Measurements from ENCODE around the gene DCLRE1C. TPM values are rescaled to one million over a fixed set of nuclear protein-coding genes. Genes with fewer than 3 reads are reported as not detected.

DCLRE1C gene
- total and polyA plus RNA-seq, 9 of the 15 experiments (the other 6 are each of a cell fraction or from before 2014, with no cell fraction given) = 8.8 to 22.2 (median 13.9) TPM

DNA sequence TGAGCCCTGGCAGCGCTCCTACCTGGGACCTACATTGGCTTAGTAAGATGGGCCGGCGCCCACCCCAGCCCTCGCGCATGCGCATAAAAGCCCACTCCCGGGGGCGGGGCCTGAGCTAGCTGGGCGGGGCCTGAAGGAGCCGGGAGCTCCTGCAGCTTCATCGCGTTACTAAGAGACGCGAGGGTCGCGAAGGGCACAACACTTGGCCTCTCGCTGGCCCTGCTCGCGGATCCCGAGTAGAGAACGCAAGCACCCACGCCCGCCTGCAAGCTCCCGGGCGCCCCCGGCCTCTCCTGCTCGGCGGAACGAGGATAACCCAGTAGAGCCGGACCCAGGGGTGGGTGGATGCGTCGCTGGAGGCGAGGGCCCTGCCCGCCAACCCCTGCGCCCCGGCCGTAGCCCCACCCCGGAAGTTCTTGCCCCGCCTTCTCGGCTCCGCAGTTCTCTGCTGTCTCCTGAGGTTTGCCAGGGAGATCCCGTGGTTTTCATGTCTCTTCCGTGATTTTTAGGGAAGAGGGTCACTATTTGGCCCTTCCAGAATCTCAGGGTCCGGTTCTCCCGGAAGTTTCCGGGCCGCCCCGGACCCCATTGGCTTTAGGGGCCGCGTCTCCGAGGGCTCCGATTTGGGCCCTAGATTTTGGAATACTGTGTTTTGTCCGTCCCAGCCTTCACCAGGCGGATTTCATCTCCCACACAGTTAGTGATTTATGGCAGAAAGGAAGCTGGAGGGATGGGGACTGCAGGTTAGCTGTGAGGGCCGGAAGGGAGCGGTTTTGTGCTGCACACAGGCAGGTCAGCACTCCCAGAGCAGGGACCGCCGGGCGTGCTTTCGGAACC, 5.5 kb upstream of the DCLRE1C start, which contains the start of gene MEIG1 (continued):
- TF ChIP-seq, protein P1, sequence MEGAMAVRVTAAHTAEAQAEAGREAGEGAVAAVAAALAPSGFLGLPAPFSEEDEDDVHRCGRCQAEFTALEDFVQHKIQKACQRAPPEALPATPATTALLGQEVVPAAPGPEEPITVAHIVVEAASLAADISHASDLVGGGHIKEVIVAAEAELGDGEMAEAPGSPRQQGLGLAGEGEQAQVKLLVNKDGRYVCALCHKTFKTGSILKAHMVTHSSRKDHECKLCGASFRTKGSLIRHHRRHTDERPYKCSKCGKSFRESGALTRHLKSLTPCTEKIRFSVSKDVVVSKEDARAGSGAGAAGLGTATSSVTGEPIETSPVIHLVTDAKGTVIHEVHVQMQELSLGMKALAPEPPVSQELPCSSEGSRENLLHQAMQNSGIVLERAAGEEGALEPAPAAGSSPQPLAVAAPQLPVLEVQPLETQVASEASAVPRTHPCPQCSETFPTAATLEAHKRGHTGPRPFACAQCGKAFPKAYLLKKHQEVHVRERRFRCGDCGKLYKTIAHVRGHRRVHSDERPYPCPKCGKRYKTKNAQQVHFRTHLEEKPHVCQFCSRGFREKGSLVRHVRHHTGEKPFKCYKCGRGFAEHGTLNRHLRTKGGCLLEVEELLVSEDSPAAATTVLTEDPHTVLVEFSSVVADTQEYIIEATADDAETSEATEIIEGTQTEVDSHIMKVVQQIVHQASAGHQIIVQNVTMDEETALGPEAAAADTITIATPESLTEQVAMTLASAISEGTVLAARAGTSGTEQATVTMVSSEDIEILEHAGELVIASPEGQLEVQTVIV (CRISPR knock-in tag; IDR thresholded peaks at IDR 0.05; ENCODE audit: borderline replicate concordance) = no peak
- TF ChIP-seq CBFA2T3 (IDR thresholded peaks at IDR 0.05) = no peak
- TF ChIP-seq PML (IDR thresholded peaks at IDR 0.05; ENCODE audit: low read length) = peak; percentile 57; the same call in 1 of the 2 replicates
- no peak for TF ChIP-seq ZNF707 (CRISPR knock-in tag; conservative IDR thresholded peaks at IDR 0.05)
- TF ChIP-seq NFRKB (IDR thresholded peaks at IDR 0.05; ENCODE audit: low read depth) = no peak; the same call in none of the 2 replicates
- no peak for TF ChIP-seq ZNF398 (CRISPR knock-in tag; IDR thresholded peaks at IDR 0.05)
- no peak for TF ChIP-seq ZNF699 (CRISPR knock-in tag; IDR thresholded peaks at IDR 0.05; ENCODE audit: insufficient replicate concordance)
- TF ChIP-seq HMG20A (CRISPR knock-in tag; conservative IDR thresholded peaks at IDR 0.05) = no peak
- peak; percentile 58 for TF ChIP-seq HMGN3 (IDR thresholded peaks at IDR 0.05; ENCODE audit: borderline replicate concordance, extremely low read depth, insufficient read length, low read depth, low read length)
- TF ChIP-seq CREB3L1 (IDR thresholded peaks at IDR 0.05; ENCODE audit: borderline replicate concordance, low read depth) = peak; percentile 65; the same call in 1 of the 2 replicates
- TF ChIP-seq EZH2 (IDR thresholded peaks at IDR 0.05; ENCODE audit: borderline replicate concordance, low read depth, low read length) = no peak
- TF ChIP-seq, protein P2, sequence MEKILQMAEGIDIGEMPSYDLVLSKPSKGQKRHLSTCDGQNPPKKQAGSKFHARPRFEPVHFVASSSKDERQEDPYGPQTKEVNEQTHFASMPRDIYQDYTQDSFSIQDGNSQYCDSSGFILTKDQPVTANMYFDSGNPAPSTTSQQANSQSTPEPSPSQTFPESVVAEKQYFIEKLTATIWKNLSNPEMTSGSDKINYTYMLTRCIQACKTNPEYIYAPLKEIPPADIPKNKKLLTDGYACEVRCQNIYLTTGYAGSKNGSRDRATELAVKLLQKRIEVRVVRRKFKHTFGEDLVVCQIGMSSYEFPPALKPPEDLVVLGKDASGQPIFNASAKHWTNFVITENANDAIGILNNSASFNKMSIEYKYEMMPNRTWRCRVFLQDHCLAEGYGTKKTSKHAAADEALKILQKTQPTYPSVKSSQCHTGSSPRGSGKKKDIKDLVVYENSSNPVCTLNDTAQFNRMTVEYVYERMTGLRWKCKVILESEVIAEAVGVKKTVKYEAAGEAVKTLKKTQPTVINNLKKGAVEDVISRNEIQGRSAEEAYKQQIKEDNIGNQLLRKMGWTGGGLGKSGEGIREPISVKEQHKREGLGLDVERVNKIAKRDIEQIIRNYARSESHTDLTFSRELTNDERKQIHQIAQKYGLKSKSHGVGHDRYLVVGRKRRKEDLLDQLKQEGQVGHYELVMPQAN (IDR thresholded peaks at IDR 0.05; ENCODE audit: borderline replicate concordance) = peak; percentile 22; the same call in 1 of the 2 replicates
- TF ChIP-seq HMGXB4 (CRISPR knock-in tag; IDR thresholded peaks at IDR 0.05) = no peak
- peak; percentile 10; the same call in 1 of the 2 replicates for TF ChIP-seq KLF1 (tag; IDR thresholded peaks at IDR 0.05)
- peak; percentile 45; the same call in 1 of the 2 replicates for TF ChIP-seq MBD2 (IDR thresholded peaks at IDR 0.05; ENCODE audit: borderline replicate concordance, low read depth)
- TF ChIP-seq TCF7 (IDR thresholded peaks at IDR 0.05; ENCODE audit: borderline replicate concordance) = no peak
- no peak for TF ChIP-seq LARP7 (IDR thresholded peaks at IDR 0.05)
